Spleen (tissue), 7 donors: ENCODE results near the gene L3MBTL1.

Source experiments
- POLR2A ChIP-seq, 3 donors: fragments of 450-650 bp; IDR thresholded peaks; one replicate each; pipeline ENCODE4 v1.5.1; 2017; ENCODE audit warnings: antibody characterized with exemption in 3 of 3, mild to moderate bottlenecking in 1 of 3
- POLR2AphosphoS5 ChIP-seq, 3 donors: sonication (generic); formaldehyde crosslinking; IDR thresholded peaks; one replicate each; pipeline ENCODE4 v1.5.1; 2017; ENCODE audit warnings: antibody characterized with exemption in 3 of 3
- TF ChIP-seq, protein P1 (sequence below), 11 experiments: fragments of 200-600 bp in 7 of 11; fragments of 450-650 bp in 4 of 11; sonication (generic) in 4 of 11; IDR thresholded peaks in 8 of 11; conservative IDR thresholded peaks in 3 of 11; 1 replicate in 7 of 11; 2 replicates in 4 of 11; pipeline versions ENCODE4 v1.4.0 to v1.8.0; 2016 to 2021; ENCODE audit warnings: antibody characterized with exemption in 11 of 11, inconsistent platforms in 4 of 11, mild to moderate bottlenecking in 1 of 11
- donor health status: DM: no; HTN: no; CAD: no; lungs with moderate emphysema.
- donor health status: DM: no; HTN: no; CAD: no.
- donor health status: DM: no; HTN: no; CAD: no.

DNA sequence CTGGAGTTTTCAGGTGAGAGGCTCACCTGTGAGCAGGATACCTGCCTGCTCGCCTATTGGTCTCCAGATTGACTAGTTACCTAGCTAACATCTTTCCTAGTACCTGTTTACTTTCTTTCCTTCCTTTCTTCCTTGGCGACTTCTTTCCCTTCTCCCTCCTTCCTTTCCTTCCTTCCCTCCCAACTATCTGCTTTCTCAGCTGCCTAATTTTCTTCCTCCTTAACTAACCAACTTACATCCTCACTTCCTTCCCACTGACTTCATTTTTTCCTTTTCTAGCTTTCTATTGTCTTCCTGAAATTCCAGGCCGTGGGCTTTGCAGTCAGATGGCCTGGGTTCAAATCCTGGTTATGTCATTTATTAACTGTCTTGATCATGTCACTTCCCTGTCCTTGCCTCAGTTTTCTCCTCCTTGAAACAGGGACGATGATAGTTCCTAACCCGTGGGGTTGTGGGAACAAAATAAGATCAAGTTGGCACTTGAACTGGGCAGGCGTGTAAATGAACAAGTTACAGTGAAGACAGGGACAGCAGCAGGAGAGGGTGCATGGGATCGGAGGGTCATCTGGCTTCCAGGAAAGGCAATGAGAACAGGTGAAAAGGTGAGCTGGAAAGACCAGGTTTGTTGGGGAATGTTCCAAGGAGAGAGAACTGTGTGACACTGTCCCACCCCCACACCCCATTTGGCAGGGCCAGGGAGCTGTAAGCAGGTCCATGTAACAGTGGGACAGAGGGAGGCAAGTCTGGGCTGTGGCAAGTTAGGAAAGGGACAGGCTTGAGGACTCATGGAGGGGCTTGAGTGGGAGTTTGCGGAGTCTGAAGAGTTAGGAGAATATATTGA, 51.9 kb downstream of the L3MBTL1 start:
- TF ChIP-seq POLR2A (IDR thresholded peaks at IDR 0.05), result no peak
- TF ChIP-seq, protein P1, sequence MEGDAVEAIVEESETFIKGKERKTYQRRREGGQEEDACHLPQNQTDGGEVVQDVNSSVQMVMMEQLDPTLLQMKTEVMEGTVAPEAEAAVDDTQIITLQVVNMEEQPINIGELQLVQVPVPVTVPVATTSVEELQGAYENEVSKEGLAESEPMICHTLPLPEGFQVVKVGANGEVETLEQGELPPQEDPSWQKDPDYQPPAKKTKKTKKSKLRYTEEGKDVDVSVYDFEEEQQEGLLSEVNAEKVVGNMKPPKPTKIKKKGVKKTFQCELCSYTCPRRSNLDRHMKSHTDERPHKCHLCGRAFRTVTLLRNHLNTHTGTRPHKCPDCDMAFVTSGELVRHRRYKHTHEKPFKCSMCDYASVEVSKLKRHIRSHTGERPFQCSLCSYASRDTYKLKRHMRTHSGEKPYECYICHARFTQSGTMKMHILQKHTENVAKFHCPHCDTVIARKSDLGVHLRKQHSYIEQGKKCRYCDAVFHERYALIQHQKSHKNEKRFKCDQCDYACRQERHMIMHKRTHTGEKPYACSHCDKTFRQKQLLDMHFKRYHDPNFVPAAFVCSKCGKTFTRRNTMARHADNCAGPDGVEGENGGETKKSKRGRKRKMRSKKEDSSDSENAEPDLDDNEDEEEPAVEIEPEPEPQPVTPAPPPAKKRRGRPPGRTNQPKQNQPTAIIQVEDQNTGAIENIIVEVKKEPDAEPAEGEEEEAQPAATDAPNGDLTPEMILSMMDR (IDR thresholded peaks at IDR 0.05 in 8 of 11, conservative IDR thresholded peaks at IDR 0.05 in 3 of 11), result no peak
- no peak for TF ChIP-seq POLR2AphosphoS5 (IDR thresholded peaks at IDR 0.05)
